K562 (cell line): ENCODE results near the gene KLHL33. TPM values are rescaled to one million over a fixed set of nuclear protein-coding genes. Genes with fewer than 3 reads are reported as not detected.

Experiments
- BRD4 ChIP-seq: fragments of 200-600 bp; sonication (generic); IDR thresholded peaks from 2 replicates; pipeline ENCODE4 v1.6.1; 2017; ENCODE audit warnings: inconsistent platforms
- CEBPG ChIP-seq, 3 experiments: fragments of 200-800 bp in 1 of 3; sonication (Bioruptor generic) in 1 of 3; sonication (generic) in 1 of 3; formaldehyde crosslinking in 1 of 3; IDR thresholded peaks in 2 of 3; conservative IDR thresholded peaks in 1 of 3; 2 replicates each; pipeline versions ENCODE4 v1.6.1 to v1.8.0; 2016 to 2022; ENCODE audit warnings: missing compliant biosample characterization in 2 of 3, missing genetic modification characterization in 2 of 3, mild to moderate bottlenecking in 1 of 3, missing genetic modification reagents in 1 of 3
- CREB5 ChIP-seq: fragments of 250-450 bp; sonication (Bioruptor Pico); IDR thresholded peaks from 2 replicates; pipeline ENCODE4 v1.5.0; 2020; ENCODE audit warnings: mild to moderate bottlenecking
- EGR1 ChIP-seq: fragments of 450-650 bp; conservative IDR thresholded peaks from 2 replicates; pipeline ENCODE4 v1.6.1; 2017; ENCODE audit warnings: mild to moderate bottlenecking
- ELF4 ChIP-seq: fragments of 450-650 bp; formaldehyde crosslinking; IDR thresholded peaks from 2 replicates; pipeline ENCODE4 v1.4.0; 2022; ENCODE audit warnings: missing genetic modification characterization
- GABPB1 ChIP-seq: sonication (generic); formaldehyde crosslinking; IDR thresholded peaks from 2 replicates; pipeline ENCODE4 v1.8.0; 2022; ENCODE audit warnings: mild to moderate bottlenecking, missing genetic modification reagents
- ILF3 ChIP-seq: fragments of 450-650 bp; IDR thresholded peaks from 2 replicates; pipeline ENCODE4 v1.6.1; 2018; ENCODE audit warnings: antibody characterized with exemption, mild to moderate bottlenecking, moderate library complexity, borderline replicate concordance
- KAT2B ChIP-seq: IDR thresholded peaks from one replicate; pipeline ENCODE4 v1.6.1; 2012; ENCODE audit warnings: low read depth, mild to moderate bottlenecking, control low read depth, inconsistent platforms, low read length, moderate library complexity
- NFE2 ChIP-seq: IDR thresholded peaks from 2 replicates; pipeline ENCODE4 v1.6.1; 2014; ENCODE audit warnings: antibody characterized with exemption, low read depth
- NFYB ChIP-seq: IDR thresholded peaks from 2 replicates; pipeline ENCODE4 v1.6.1; 2011; ENCODE audit warnings: mild to moderate bottlenecking, moderate library complexity; ENCODE audit not compliant: insufficient read length; ENCODE audit errors: extremely low read depth
- NKRF ChIP-seq: fragments of 450-650 bp; IDR thresholded peaks from 2 replicates; pipeline ENCODE4 v1.6.1; 2016; ENCODE audit warnings: borderline replicate concordance
- POLR2AphosphoS2 ChIP-seq: IDR thresholded peaks from 2 replicates; pipeline ENCODE4 v1.6.1; 2012; ENCODE audit warnings: low read length, improper control_type of control experiment
- PREB ChIP-seq: sonication (generic); formaldehyde crosslinking; IDR thresholded peaks from 2 replicates; pipeline ENCODE4 v1.8.1; 2023; ENCODE audit warnings: mild to moderate bottlenecking, missing genetic modification reagents
- SIN3A ChIP-seq, 2 experiments: fragments of 150-350 bp in 1 of 2; IDR thresholded peaks; 2 replicates each; pipeline ENCODE4 v1.6.1; 2011 to 2016; ENCODE audit warnings: borderline replicate concordance in 2 of 2, low read depth in 2 of 2, low read length in 2 of 2, mild to moderate bottlenecking in 2 of 2, moderate library complexity in 2 of 2; ENCODE audit not compliant: control insufficient read depth in 1 of 2
- STAT5A ChIP-seq: IDR thresholded peaks from 2 replicates; pipeline ENCODE4 v1.6.1; 2012; ENCODE audit warnings: low read length, inconsistent platforms, borderline replicate concordance
- TARDBP ChIP-seq: fragments of 450-650 bp; IDR thresholded peaks from 2 replicates; pipeline ENCODE4 v1.6.1; 2016
- TCFL5 ChIP-seq: fragments of 250-450 bp; sonication (Bioruptor Pico); conservative IDR thresholded peaks from 2 replicates; pipeline ENCODE4 v1.6.1; 2021; ENCODE audit warnings: mild to moderate bottlenecking, moderate library complexity, matching md5 sums
- TFE3 ChIP-seq: fragments of 450-650 bp; formaldehyde crosslinking; IDR thresholded peaks from 2 replicates; pipeline ENCODE4 v1.4.0; 2020; ENCODE audit warnings: mild to moderate bottlenecking, mixed read lengths
- ZEB2 ChIP-seq: fragments of 450-650 bp; IDR thresholded peaks from 2 replicates; pipeline ENCODE4 v1.6.1; 2016
- ZFX ChIP-seq: sonication (generic); formaldehyde crosslinking; IDR thresholded peaks from 2 replicates; pipeline ENCODE4 v1.8.0; 2022; ENCODE audit warnings: mild to moderate bottlenecking, missing genetic modification reagents, moderate library complexity
- ZKSCAN8 ChIP-seq: fragments of 200-800 bp; sonication (Bioruptor generic); IDR thresholded peaks from 2 replicates; pipeline ENCODE4 v1.6.1; 2016; ENCODE audit warnings: missing genetic modification characterization, missing compliant biosample characterization
- ZNF57 ChIP-seq: fragments of 450-650 bp; formaldehyde crosslinking; IDR thresholded peaks from 2 replicates; pipeline ENCODE4 v1.4.0; 2020; ENCODE audit warnings: mild to moderate bottlenecking, moderate library complexity
- ZNF586 ChIP-seq: fragments of 450-650 bp; formaldehyde crosslinking; conservative IDR thresholded peaks from 2 replicates; pipeline ENCODE4 v1.4.0; 2020; ENCODE audit warnings: mild to moderate bottlenecking, moderate library complexity
- ZSCAN32 ChIP-seq: fragments of 450-650 bp; formaldehyde crosslinking; IDR thresholded peaks from 2 replicates; pipeline ENCODE4 v1.4.0; 2020; ENCODE audit warnings: mild to moderate bottlenecking, moderate library complexity
- polyA plus RNA-seq, 8 experiments: library from polyadenylated mRNA; depleted of rRNA in 4 of 8; stranded (reverse) in 5 of 8; unstranded in 3 of 8; fragments of >200 nt; fragmentation: Nextera tagmentation in 2 of 8; fragmentation: Illumina TruSeq in 1 of 8; extraction: Ambion mirVana in 2 of 8; extraction: Trizol in 1 of 8; gene quantifications; 2 replicates each; pipeline versions ENCODE4 v1.2.1 to v1.2.3, GENCODE V29; 2011 to 2014; ENCODE audit warnings: inconsistent platforms in 1 of 8, missing spikeins in 1 of 8
- total RNA-seq, 7 experiments: library from RNA; depleted of rRNA in 6 of 7; stranded (reverse); fragments of >200 nt in 6 of 7; fragmentation: Illumina TruSeq in 2 of 7; extraction: Trizol in 2 of 7; gene quantifications; 2 replicates each; pipeline versions ENCODE4 v1.2.1 to v1.2.3, GENCODE V29; 2011 to 2021; ENCODE audit warnings: low replicate concordance in 1 of 7

Gene KLHL33
- total and polyA plus RNA-seq, 9 of the 15 experiments (the other 6 are each of a cell fraction or from before 2014, with no cell fraction given) = 0.04 to 0.27 (median 0.13) TPM; not detected in 6

- peak; percentile 72; the same call in 1 of the 2 replicates for TF ChIP-seq NKRF
- TF ChIP-seq GABPB1 (CRISPR knock-in tag) = peak; percentile 66
- TF ChIP-seq ZSCAN32 (CRISPR knock-in tag) = no peak
- no peak for TF ChIP-seq EGR1
- no peak for TF ChIP-seq CREB5 (CRISPR knock-in tag)
- no peak for TF ChIP-seq ZNF586 (CRISPR knock-in tag)
- peak; percentile 80 for TF ChIP-seq ZFX
- TF ChIP-seq SIN3A (IDR thresholded peaks at IDR 0.05; ENCODE audit: borderline replicate concordance in 2 of 2, control insufficient read depth in 1 of 2, low read depth in 2 of 2, low read length in 2 of 2) = peak; percentile 56 to 67; a peak in 2 of 4 replicates
- no peak for TF ChIP-seq ZKSCAN8 (CRISPR knock-in tag)
- no peak for TF ChIP-seq NFE2
- no peak for TF ChIP-seq CEBPG (CRISPR knock-in tag; IDR thresholded peaks at IDR 0.05)
- no peak for TF ChIP-seq CEBPG (tag; conservative IDR thresholded peaks at IDR 0.05 in 1 of 2, IDR thresholded peaks at IDR 0.05 in 1 of 2)
- TF ChIP-seq STAT5A = no peak
- peak; percentile 31 for TF ChIP-seq NFYB
- no peak for TF ChIP-seq TFE3 (CRISPR knock-in tag)
- TF ChIP-seq ELF4 (CRISPR knock-in tag) = no peak
- no peak for TF ChIP-seq ZNF57 (CRISPR knock-in tag)
- TF ChIP-seq ZEB2 = 0 out of 2 replicates have a peak, but pooled peaks have one; percentile 50
- no peak for TF ChIP-seq PREB (CRISPR knock-in tag)
- TF ChIP-seq TARDBP = no peak
- TF ChIP-seq BRD4 = no peak
- TF ChIP-seq ILF3 = no peak
- peak; percentile 42; the same call in 1 of the 2 replicates for TF ChIP-seq POLR2AphosphoS2
- no peak for TF ChIP-seq KAT2B
- no peak for TF ChIP-seq TCFL5 (CRISPR knock-in tag)
These were observed 33.4 kb upstream of the KLHL33 start, which contains the start of gene PNP (continued) for GRCh38 chr14:20469242-20469889.
